ENCODE data around the gene AFF1. TPM values are rescaled to one million over a fixed set of nuclear protein-coding genes. Genes with fewer than 3 reads are reported as not detected.

Gene AFF1
- total RNA-seq, 1 donor from 2014 or later = 89.3 TPM

- H3K27ac Mint-ChIP-seq = no peak overlapping the region
- TF ChIP-seq CTCF (IDR thresholded peaks at IDR 0.05; ENCODE audit: unreplicated experiment) = no peak
- peaks cover 13% of the 10 kb centered on the region for H3K4me1 Mint-ChIP-seq (ENCODE audit: low read depth)
- no peak for DNase-seq (ENCODE audit: low spot score, unreplicated experiment)
- no peaks in the 10 kb centered on the region for H3K27me3 Mint-ChIP-seq
- H3K4me3 Mint-ChIP-seq (ENCODE audit: low read depth) = no peak overlapping the region
- H3K36me3 Mint-ChIP-seq (ENCODE audit: insufficient read depth) = peaks cover 26% of the 10 kb centered on the region
- no peaks in the 10 kb centered on the region for H3K9me3 Mint-ChIP-seq (ENCODE audit: low read depth)
Observed at GRCh38 chr4:87088186-87088585, 153.4 kb downstream of the AFF1 start.

- Mint-ChIP-seq H3K9me3 (ENCODE audit: low read depth) (no peaks in the 10 kb centered on the region), H3K36me3 (ENCODE audit: insufficient read depth) (peaks cover 25% of the 10 kb centered on the region), H3K27me3 (no peaks in the 10 kb centered on the region), H3K27ac (no peak overlapping the region), H3K4me3 (ENCODE audit: low read depth) (no peak overlapping the region), H3K4me1 (ENCODE audit: low read depth) (peaks cover 15% of the 10 kb centered on the region)
- no peak for TF ChIP-seq CTCF (IDR thresholded peaks at IDR 0.05; ENCODE audit: unreplicated experiment)
- no peak for DNase-seq (ENCODE audit: low spot score, unreplicated experiment)
Observed at GRCh38 chr4:87089368-87089767, 154.6 kb downstream of the AFF1 start.

GRCh38 chr4:87090305-87090704, 155.5 kb downstream of the AFF1 start:
- no peak for TF ChIP-seq CTCF (IDR thresholded peaks at IDR 0.05; ENCODE audit: unreplicated experiment)
- Mint-ChIP-seq H3K4me3 (ENCODE audit: low read depth) (no peak overlapping the region), H3K4me1 (ENCODE audit: low read depth) (peaks cover 15% of the 10 kb centered on the region), H3K9me3 (ENCODE audit: low read depth) (no peaks in the 10 kb centered on the region), H3K27ac (no peak overlapping the region), H3K36me3 (ENCODE audit: insufficient read depth) (peaks cover 20% of the 10 kb centered on the region), H3K27me3 (no peaks in the 10 kb centered on the region)
- DNase-seq (ENCODE audit: low spot score, unreplicated experiment) = no peak

GRCh38 chr4:87092389-87093141, 157.8 kb downstream of the AFF1 start:
- Mint-ChIP-seq H3K9me3 (ENCODE audit: low read depth) (no peaks in the 10 kb centered on the region), H3K27ac (no peak overlapping the region), H3K27me3 (no peaks in the 10 kb centered on the region), H3K4me1 (ENCODE audit: low read depth) (peaks cover 18% of the 10 kb centered on the region), H3K36me3 (ENCODE audit: insufficient read depth) (peaks cover 20% of the 10 kb centered on the region), H3K4me3 (ENCODE audit: low read depth) (no peak overlapping the region)
- DNase-seq (ENCODE audit: low spot score, unreplicated experiment) = no peak
- TF ChIP-seq CTCF (IDR thresholded peaks at IDR 0.05; ENCODE audit: unreplicated experiment) = no peak

GRCh38 chr4:87093443-87094123, 158.8 kb downstream of the AFF1 start:
- H3K36me3 Mint-ChIP-seq (ENCODE audit: insufficient read depth) = peaks cover 16% of the 10 kb centered on the region
- H3K27me3 Mint-ChIP-seq = no peaks in the 10 kb centered on the region
- H3K4me3 Mint-ChIP-seq (ENCODE audit: low read depth) = no peak overlapping the region
- no peak overlapping the region for H3K27ac Mint-ChIP-seq
- DNase-seq (ENCODE audit: low spot score, unreplicated experiment) = no peak
- H3K4me1 Mint-ChIP-seq (ENCODE audit: low read depth) = peaks cover 16% of the 10 kb centered on the region
- TF ChIP-seq CTCF (IDR thresholded peaks at IDR 0.05; ENCODE audit: unreplicated experiment) = peak; percentile 62
- H3K9me3 Mint-ChIP-seq (ENCODE audit: low read depth) = no peaks in the 10 kb centered on the region

Data from progenitor cell of endocrine pancreas (in vitro differentiated cells).